GM10248 (cell line): ENCODE measurements around the gene LYZ.

ENCODE experiments used
- CTCF ChIA-PET: fragments of 300-600 bp; sonication (Branson Sonifier 250); formaldehyde crosslinking; extraction: SDS; loops from one replicate; lab custom pipeline; 2021; ENCODE audit warnings: antibody characterized with exemption; lab: Yijun Ruan, JAX
- POLR2A ChIA-PET: fragments of 350-650 bp; sonication (Branson Sonifier 250); formaldehyde crosslinking; extraction: SDS; loops from one replicate; lab custom pipeline; 2020; ENCODE audit warnings: antibody characterized with exemption; lab: Yijun Ruan, JAX
- DNase-seq: peaks from one replicate; pipeline ENCODE4 v3.0.0; 2012; ENCODE audit errors: extremely low spot score
- TF ChIP-seq, protein P1 (sequence below): IDR thresholded peaks from 2 replicates; pipeline ENCODE4 v1.5.1; 2012; ENCODE audit warnings: mild to moderate bottlenecking, low read depth; ENCODE audit errors: extremely low read depth, missing control alignments, control extremely low read depth

LYZ gene

GRCh38 chr12:69354172-69354555 is 6.0 kb downstream of the LYZ start:
- ChIA-PET POLR2A (no interaction called here), CTCF (interaction anchor here (1.7 to 2.0 kb wide), 2 partner anchors 217 to 285 kb away, joined by 4 to 12 read pairs; no protein-coding TSS in a partner anchor)
- TF ChIP-seq, protein P1, sequence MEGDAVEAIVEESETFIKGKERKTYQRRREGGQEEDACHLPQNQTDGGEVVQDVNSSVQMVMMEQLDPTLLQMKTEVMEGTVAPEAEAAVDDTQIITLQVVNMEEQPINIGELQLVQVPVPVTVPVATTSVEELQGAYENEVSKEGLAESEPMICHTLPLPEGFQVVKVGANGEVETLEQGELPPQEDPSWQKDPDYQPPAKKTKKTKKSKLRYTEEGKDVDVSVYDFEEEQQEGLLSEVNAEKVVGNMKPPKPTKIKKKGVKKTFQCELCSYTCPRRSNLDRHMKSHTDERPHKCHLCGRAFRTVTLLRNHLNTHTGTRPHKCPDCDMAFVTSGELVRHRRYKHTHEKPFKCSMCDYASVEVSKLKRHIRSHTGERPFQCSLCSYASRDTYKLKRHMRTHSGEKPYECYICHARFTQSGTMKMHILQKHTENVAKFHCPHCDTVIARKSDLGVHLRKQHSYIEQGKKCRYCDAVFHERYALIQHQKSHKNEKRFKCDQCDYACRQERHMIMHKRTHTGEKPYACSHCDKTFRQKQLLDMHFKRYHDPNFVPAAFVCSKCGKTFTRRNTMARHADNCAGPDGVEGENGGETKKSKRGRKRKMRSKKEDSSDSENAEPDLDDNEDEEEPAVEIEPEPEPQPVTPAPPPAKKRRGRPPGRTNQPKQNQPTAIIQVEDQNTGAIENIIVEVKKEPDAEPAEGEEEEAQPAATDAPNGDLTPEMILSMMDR, result no peak
- no peak for DNase-seq

GRCh38 chr12:69354556-69355187 is 6.5 kb downstream of the LYZ start:
- POLR2A ChIA-PET, result no interaction called here
- CTCF ChIA-PET, result interaction anchor here (1.7 to 2.0 kb wide), 2 partner anchors 216 to 285 kb away, joined by 4 to 12 read pairs; no protein-coding TSS in a partner anchor
- TF ChIP-seq, protein P1, result no peak
- no peak for DNase-seq

DNA sequence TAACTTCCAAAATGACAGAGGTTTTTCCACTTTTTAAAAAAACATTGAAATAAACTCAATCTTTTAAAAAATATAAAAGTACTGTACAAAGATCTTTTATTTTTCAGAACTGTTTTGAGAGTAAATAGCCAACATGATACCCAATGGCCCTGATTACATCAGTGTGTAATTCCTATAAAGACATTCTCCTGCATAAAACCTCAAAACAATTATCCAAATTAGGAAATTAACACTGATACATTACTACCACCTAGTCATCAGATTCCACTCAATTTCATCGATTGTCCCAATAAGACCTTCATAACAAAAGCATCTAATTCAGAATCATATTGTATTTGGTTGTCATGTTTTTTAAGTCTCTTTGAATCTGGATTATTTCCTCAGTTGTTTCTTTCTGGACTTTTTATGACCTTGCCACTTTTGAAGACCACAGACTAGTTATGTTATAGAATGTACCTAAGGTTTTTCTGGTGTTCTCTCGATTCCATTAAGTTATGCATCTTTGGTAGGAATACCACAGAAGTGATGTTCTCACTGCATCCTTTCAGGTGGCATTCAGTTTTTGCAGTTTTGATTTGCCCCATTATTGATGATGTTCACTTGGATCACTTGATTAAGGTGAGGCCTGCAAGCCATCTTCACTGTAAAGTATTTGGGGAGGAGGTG is 7.3 kb downstream of the LYZ start:
- DNase-seq, result no peak
- CTCF ChIA-PET, result interaction anchor here (4.0 kb wide), 1 partner anchor 215 kb away, joined by 61 read pairs; no protein-coding TSS in a partner anchor
- POLR2A ChIA-PET, result no interaction called here
- TF ChIP-seq, protein P1, result no peak

DNA sequence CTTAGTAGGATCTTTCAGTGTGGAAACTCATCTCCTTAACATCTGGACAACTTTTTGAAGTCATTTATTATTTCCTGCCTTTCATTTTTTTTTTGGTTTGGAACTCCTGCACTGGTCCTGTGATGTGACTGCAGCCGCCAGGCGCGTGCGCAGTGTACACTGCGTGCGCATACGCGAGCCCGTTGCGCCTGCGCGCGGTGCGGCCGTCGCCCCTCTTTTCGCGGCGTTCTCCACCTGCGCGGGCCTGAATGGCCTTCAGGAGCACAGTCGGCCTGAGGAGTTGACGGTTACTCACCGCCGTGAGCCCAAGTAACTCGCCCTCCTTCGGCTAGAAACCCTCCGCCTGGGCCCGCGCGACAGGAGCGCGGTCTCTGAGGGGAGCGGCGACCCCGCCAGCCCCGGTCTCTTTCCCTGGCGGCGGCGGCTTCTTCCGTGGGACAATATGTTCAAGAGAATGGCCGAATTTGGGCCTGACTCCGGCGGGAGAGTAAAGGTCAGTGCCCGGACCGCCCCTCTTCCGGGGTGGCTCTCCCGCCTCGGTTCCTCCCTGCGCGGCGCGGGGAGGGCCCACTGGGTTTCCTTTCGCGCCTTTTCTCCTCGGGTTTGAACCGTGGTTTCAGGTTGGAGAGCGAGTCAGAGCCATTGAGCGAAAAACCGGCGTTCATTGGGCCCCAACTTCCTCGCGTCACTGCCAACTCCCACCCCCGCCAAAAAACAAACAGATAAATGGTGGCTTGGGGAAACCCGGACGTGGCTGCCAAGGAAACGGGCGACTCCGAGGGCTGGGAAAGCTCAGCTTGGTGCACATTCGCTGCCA is 11.6 kb downstream of the LYZ start, which contains the start of gene YEATS4:
TSS of gene YEATS4 (plus strand) at position 213 of the 817 bp plus-strand sequence. CDS start at position 443, 230 bp downstream.
- ChIA-PET POLR2A (interaction anchor here (1.0 kb wide), 1 partner anchor 280 kb away, joined by 3 read pairs; no protein-coding TSS in a partner anchor), CTCF (interaction anchor here (1.3 to 4.0 kb wide), 2 partner anchors 211 to 1370 kb away, joined by 3 to 61 read pairs; no protein-coding TSS in a partner anchor)
- DNase-seq, result peak; percentile 93
- TF ChIP-seq, protein P1, result no peak

GRCh38 chr12:69360348-69360672 is 12.1 kb downstream of the LYZ start:
- ChIA-PET CTCF (no interaction called here), POLR2A (interaction anchor here (0.6 to 1.0 kb wide), 2 partner anchors 202 to 280 kb away, joined by 3 to 4 read pairs; no protein-coding TSS in a partner anchor)
- TF ChIP-seq, protein P1, result no peak

DNA sequence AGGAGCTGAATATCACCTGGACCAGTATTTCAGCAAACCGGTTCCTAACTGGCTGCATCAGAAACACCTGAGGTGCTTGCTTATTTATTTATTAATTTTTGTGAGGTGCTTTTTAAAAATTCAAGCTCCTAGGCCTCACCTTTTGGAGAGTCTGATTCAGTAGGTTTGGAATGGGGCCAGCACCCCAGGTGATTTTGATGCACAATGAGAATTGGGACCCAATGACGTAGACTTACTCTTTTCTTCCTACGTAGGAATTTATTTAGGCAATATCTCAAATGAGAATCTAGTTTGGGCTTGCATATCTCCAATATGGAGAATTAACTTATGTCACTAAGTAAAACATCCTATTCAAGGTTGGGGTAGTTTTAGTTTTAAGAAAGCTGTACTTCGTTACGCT is 18.6 kb downstream of the LYZ start:
- ChIA-PET CTCF (interaction anchor here (0.7 to 1.5 kb wide), 3 partner anchors 9 to 374 kb away, joined by 3 to 6 read pairs (median 3); no protein-coding TSS in a partner anchor), POLR2A (no interaction called here)
- DNase-seq, result no peak
- TF ChIP-seq, protein P1, result no peak

More at GRCh38 chr12:69360348-69360672, 12.1 kb downstream of the LYZ start:
- no peak for DNase-seq
